Chondrocyte (in vitro differentiated cells): Measurements from ENCODE around the gene HM13. TPM values are rescaled to one million over a fixed set of nuclear protein-coding genes. Genes with fewer than 3 reads are reported as not detected.

Experiments used
- DNase-seq: peaks from one replicate; pipeline ENCODE4 v3.0.0; 2021; ENCODE audit warnings: mixed read lengths, low spot score
- H3K27ac Mint-ChIP-seq: one replicate; pipeline ENCODE4 v1.8.0; 2021; ENCODE audit warnings: mild to moderate bottlenecking, moderate library complexity, mixed read lengths; ENCODE audit not compliant: unreplicated experiment
- H3K27me3 Mint-ChIP-seq: 2 replicates; pipeline ENCODE4 v1.8.0; 2021; ENCODE audit warnings: low read depth, mixed read lengths
- H3K36me3 Mint-ChIP-seq: 2 replicates; pipeline ENCODE4 v1.8.0; 2021; ENCODE audit warnings: low read depth, mixed read lengths
- H3K4me1 Mint-ChIP-seq: 2 replicates; pipeline ENCODE4 v1.8.0; 2021; ENCODE audit warnings: low read depth, mild to moderate bottlenecking, mixed read lengths
- H3K4me3 Mint-ChIP-seq: one replicate; pipeline ENCODE4 v1.8.0; 2021; ENCODE audit warnings: mild to moderate bottlenecking, moderate library complexity, mixed read lengths; ENCODE audit not compliant: unreplicated experiment
- H3K9me3 Mint-ChIP-seq: 2 replicates; pipeline ENCODE4 v1.8.0; 2021; ENCODE audit warnings: low read depth, mixed read lengths
- CTCF ChIP-seq: fragments of 200-600 bp; sonication (generic); IDR thresholded peaks from 2 replicates; pipeline ENCODE4 v1.5.0; 2021; ENCODE audit warnings: antibody characterized with exemption, mild to moderate bottlenecking, moderate library complexity
- total RNA-seq: library from RNA; stranded (reverse); gene quantifications from 3 replicates; pipeline ENCODE4 v1.2.1, GENCODE V29; 2021

HM13 gene
- total RNA-seq, 1 donor from 2014 or later = 269 TPM

DNA sequence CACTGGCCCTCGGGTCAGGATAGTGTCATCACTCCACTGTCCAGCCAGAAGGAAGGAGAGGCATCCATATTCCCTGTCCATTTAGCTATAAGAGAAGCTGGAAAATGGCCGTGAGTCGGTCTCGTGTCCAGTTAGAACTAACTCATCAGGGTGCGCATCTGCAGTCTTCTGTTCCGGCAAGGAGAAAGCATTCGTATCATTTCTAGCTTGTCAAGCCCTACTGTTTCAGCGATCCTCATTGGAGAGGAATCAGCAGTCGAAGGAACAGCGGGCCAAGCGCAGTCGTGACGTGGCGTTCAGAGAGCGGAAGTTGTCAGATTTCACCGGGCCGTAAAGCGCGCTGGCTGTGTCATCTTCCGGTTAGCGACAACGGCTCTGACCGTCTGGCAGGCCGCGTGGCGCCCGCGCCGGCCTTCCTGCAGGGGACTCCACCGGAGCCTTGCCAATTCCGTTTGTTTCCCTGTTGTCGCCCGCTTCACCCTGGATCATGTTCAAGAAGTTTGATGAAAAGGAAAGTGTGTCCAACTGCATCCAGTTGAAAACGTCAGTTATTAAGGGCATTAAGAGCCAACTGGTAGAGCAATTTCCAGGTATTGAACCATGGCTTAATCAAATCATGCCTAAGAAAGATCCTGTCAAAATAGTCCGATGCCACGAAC lies 32.9 kb downstream of the HM13 start:
- Mint-ChIP-seq H3K36me3 (peaks cover 48% of the 10 kb centered on the region), H3K4me1 (peaks cover 47% of the 10 kb centered on the region), H3K4me3 (peak overlapping the region; percentile 83), H3K27me3 (no peaks in the 10 kb centered on the region), H3K9me3 (no peaks in the 10 kb centered on the region), H3K27ac (peak overlapping the region; percentile 100)
- peak; percentile 50 for TF ChIP-seq CTCF
- no peak for DNase-seq

DNA sequence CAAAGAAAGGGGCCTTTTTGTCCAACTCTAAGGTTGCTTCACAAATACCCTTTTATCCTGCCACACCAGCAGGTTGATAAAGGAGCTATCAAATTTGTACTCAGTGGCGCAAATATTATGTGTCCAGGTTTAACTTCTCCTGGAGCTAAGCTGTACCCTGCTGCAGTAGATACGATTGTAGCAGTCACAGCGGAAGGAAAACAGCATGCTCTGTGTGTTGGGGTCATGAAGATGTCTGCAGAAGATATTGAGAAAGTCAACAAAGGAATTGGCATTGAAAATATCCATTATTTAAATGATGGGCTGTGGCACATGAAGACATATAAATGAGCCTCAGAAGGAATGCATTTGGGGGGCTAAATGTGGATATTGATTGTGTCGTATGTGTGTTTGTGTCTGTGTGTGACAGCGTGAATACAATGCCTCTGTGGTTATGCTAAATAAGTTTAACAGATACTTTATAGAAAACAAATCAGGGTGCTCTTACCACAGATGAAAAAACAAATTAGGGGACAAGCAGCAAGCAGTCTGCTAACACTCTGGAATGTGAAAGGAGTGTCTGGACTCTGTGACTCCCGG lies 33.6 kb downstream of the HM13 start:
- H3K4me3 Mint-ChIP-seq = peak overlapping the region; percentile 83
- peaks cover 40% of the 10 kb centered on the region for H3K4me1 Mint-ChIP-seq
- peak overlapping the region; percentile 100 for H3K27ac Mint-ChIP-seq
- peaks cover 51% of the 10 kb centered on the region for H3K36me3 Mint-ChIP-seq
- no peaks in the 10 kb centered on the region for H3K9me3 Mint-ChIP-seq
- TF ChIP-seq CTCF = no peak
- no peak for DNase-seq
- H3K27me3 Mint-ChIP-seq = no peaks in the 10 kb centered on the region

DNA sequence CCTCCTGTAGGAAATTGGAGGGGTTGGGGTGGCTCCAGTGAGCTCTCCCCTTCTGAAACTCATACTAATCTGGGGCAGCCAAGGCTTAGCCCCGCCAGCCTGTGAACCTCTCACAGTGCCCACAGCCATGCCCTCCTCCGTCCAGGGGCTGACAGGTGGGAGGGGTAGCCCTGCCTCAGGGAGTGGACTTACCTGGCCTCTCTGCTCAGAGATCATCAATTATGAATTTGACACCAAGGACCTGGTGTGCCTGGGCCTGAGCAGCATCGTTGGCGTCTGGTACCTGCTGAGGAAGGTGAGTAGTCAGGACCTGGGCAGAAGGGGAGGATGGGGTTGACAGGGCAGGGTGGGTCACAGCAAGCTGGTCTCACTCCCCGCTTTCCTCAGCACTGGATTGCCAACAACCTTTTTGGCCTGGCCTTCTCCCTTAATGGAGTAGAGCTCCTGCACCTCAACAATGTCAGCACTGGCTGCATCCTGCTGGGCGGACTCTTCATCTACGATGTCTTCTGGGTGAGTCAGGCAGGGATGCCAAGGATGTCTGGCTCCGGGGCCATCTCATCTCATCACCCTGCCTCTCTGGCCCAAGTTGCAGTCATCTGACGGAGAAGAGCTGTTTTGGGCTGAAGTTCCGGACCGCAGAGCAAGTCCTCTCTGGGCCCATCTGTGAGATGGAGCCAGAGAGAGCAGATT lies 34.7 kb downstream of the HM13 start:
- no peaks in the 10 kb centered on the region for H3K27me3 Mint-ChIP-seq
- no peak for TF ChIP-seq CTCF
- H3K4me3 Mint-ChIP-seq = peak overlapping the region; percentile 83
- peak overlapping the region; percentile 100 for H3K27ac Mint-ChIP-seq
- peaks cover 52% of the 10 kb centered on the region for H3K36me3 Mint-ChIP-seq
- peaks cover 35% of the 10 kb centered on the region for H3K4me1 Mint-ChIP-seq
- DNase-seq = no peak
- no peaks in the 10 kb centered on the region for H3K9me3 Mint-ChIP-seq

DNA sequence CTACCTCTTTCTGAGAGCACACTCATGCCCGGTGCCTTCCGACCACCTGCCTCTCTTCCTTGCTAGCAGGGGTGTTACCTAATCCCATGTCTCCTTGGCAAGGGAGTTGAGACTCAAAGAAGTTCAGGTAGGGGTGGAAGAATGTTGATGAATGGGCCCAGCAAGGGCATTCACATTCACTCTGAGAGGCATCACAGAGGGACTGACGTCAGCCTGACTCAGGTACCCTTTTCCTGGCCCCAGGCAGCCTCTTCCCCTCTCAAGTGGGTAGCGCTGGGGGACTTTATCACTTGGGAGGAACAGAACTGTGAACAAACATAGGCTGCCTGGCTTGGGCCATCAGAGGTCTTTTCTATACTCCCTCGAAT lies 35.3 kb downstream of the HM13 start:
- no peak for DNase-seq
- no peak overlapping the region for H3K27ac Mint-ChIP-seq
- peaks cover 30% of the 10 kb centered on the region for H3K4me1 Mint-ChIP-seq
- H3K27me3 Mint-ChIP-seq = no peaks in the 10 kb centered on the region
- peaks cover 53% of the 10 kb centered on the region for H3K36me3 Mint-ChIP-seq
- no peak overlapping the region for H3K4me3 Mint-ChIP-seq
- no peak for TF ChIP-seq CTCF
- H3K9me3 Mint-ChIP-seq = no peaks in the 10 kb centered on the region

GRCh38 chr20:31550099-31550498 lies 35.9 kb downstream of the HM13 start:
- TF ChIP-seq CTCF = no peak
- H3K27me3 Mint-ChIP-seq = no peaks in the 10 kb centered on the region
- H3K9me3 Mint-ChIP-seq = no peaks in the 10 kb centered on the region
- no peak overlapping the region for H3K4me3 Mint-ChIP-seq
- peaks cover 52% of the 10 kb centered on the region for H3K36me3 Mint-ChIP-seq
- no peak for DNase-seq
- peaks cover 27% of the 10 kb centered on the region for H3K4me1 Mint-ChIP-seq
- H3K27ac Mint-ChIP-seq = peak overlapping the region; percentile 49
